Kidney (tissue), 14 donors: ENCODE results near the gene FAM53A. TPM values are rescaled to one million over a fixed set of nuclear protein-coding genes. Genes with fewer than 3 reads are reported as not detected.

ENCODE experiments used
- DNase-seq, 5 donors: peaks; one replicate each; pipeline ENCODE4 v3.0.0-alpha.2; 2013 to 2020
- FAIRE-seq: peaks from 2 replicates; lab custom pipeline; 2012; peaks lifted over from hg19 to GRCh38; lab: Jason Lieb, UNC
- H3K27ac ChIP-seq, 2 donors: one replicate each; pipeline ENCODE4 v1.7.0; 2013; ENCODE audit warnings: low read depth in 2 of 2, low read length in 2 of 2, inconsistent platforms in 1 of 2
- H3K27me3 ChIP-seq: one replicate; pipeline ENCODE4 v1.7.1; 2013; ENCODE audit warnings: low read length, inconsistent platforms; ENCODE audit not compliant: control insufficient read depth, insufficient read depth
- H3K36me3 ChIP-seq, 3 donors: one replicate each; pipeline versions ENCODE4 v1.7.0 to v1.7.1; 2013; ENCODE audit warnings: low read length in 3 of 3, control low read depth in 1 of 3, inconsistent platforms in 1 of 3; ENCODE audit not compliant: insufficient read depth in 3 of 3, control insufficient read depth in 2 of 3
- H3K4me1 ChIP-seq, 3 donors: one replicate each; pipeline versions ENCODE4 v1.7.0 to v1.7.1; 2013; ENCODE audit warnings: low read length in 3 of 3, inconsistent platforms in 1 of 3, low read depth in 1 of 3; ENCODE audit not compliant: control insufficient read depth in 2 of 3, insufficient read depth in 2 of 3
- H3K4me3 ChIP-seq, 3 donors: one replicate each; pipeline versions ENCODE4 v1.7.0 to v1.8.1; 2013; ENCODE audit warnings: low read length in 3 of 3, control low read depth in 1 of 3, inconsistent platforms in 1 of 3
- H3K9ac ChIP-seq, 3 donors: one replicate each; pipeline versions ENCODE4 v1.7.0 to v1.7.1; 2013; ENCODE audit warnings: low read length in 3 of 3, control low read depth in 1 of 3, inconsistent platforms in 1 of 3
- H3K9me3 ChIP-seq, 3 donors: one replicate each; pipeline versions ENCODE4 v1.7.0 to v1.7.1; 2013; ENCODE audit warnings: low read length in 3 of 3, control low read depth in 1 of 3, inconsistent platforms in 1 of 3; ENCODE audit not compliant: control insufficient read depth in 2 of 3, insufficient read depth in 1 of 3
- intact Hi-C: fragments of 100-400 bp; cut with DNase I; formaldehyde crosslinking; loops from one replicate; pipeline ENCODE4 v1.11.1; 2022
- polyA plus RNA-seq: library from polyadenylated mRNA; stranded (reverse); fragments of 350-450 nt; fragmentation: Illumina TruSeq; extraction: RNeasy Lipid Tissue Mini Kit (QIAGEN cat#74804); gene quantifications from one replicate; pipeline ENCODE4 v1.2.3, GENCODE V29; 2014; ENCODE audit warnings: low read depth, low replicate concordance; ENCODE audit not compliant: insufficient read depth
- total RNA-seq: library from RNA; stranded (reverse); fragmentation: NEBNext Ultra II Directional; extraction: Animal tissue kit (Norgen Biotek cat#: 25700); gene quantifications from one replicate; pipeline ENCODE4 v1.2.1, GENCODE V29; 2021
- TF ChIP-seq, protein P1 (sequence below): IDR thresholded peaks from 3 replicates; pipeline ENCODE4 v1.5.1; 2012; ENCODE audit warnings: mild to moderate bottlenecking, moderate library complexity, borderline replicate concordance; ENCODE audit not compliant: insufficient read depth; ENCODE audit errors: extremely low read depth
- donor health status: control.
- donor health status: control.
- donor health status: control.
- donor health status: control.
- donor health status: control.
- donor health status: DM: yes; HTN: yes; CAD: no.
- donor health status: Normal renal cell carcinoma (clear cell type).

FAM53A gene
- total and polyA plus RNA-seq, 2 donors from 2014 or later, result 1.2 to 2.9 TPM

DNA sequence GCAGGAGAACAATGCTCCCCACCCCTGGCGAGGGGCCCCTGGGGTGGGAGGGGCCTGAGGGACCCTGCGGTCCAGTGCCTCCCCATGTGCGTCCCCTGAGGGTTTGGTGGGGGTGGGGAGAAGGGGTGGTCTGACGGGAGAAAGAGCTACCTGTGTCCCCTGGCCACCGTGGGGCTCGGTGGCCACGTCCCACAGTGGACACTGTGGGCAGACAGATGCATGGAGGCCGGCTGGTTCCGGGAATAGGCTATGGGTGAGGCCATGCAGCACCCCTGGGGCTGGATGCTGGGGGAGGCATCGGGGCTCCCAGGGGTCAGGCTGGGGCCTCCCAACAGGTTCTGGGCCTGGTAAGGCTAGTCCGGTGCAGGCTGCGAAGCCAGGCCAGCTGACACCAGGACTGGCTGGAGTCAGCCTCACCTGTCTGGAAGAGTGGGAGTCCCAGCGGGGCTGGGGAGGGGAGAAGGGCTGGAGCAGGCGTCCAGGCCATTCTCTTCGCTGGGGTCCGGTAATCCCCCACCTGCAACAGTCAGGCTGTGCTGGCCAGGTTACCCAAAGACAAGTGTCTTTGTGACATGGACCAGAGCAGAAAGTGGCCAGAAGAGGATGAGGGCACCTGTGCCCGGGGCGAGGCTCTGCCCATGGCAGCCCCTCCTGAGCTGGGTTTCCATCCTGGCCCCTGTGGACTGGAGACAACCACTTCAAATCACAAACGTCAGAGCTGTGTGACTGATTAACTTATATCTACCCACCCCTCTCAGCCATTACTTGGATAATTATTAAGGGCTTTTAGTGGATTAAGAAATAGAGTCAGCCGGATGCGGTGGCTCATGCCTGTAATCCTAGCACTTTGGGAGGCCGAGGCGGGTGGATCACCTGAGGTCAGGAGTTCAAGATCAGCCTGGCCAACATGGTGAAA is 1.4 kb upstream of the FAM53A start:
- Histone ChIP-seq H3K4me1 (peaks cover 3 to 8% (median 4%) of the 10 kb centered on the region in 3 donors), H3K27me3 (no peaks in the 10 kb centered on the region), H3K27ac (peak overlapping the region; percentile 77), H3K9me3 (no peaks in the 10 kb centered on the region), H3K9ac (no peak overlapping the region), H3K4me3 (peak overlapping the region in 1 of 3 donors; percentile 18), H3K36me3 (peaks cover 0 to 1% (median under 1%) of the 10 kb centered on the region in 3 donors)
- FAIRE-seq, result no peak
- TF ChIP-seq, protein P1, sequence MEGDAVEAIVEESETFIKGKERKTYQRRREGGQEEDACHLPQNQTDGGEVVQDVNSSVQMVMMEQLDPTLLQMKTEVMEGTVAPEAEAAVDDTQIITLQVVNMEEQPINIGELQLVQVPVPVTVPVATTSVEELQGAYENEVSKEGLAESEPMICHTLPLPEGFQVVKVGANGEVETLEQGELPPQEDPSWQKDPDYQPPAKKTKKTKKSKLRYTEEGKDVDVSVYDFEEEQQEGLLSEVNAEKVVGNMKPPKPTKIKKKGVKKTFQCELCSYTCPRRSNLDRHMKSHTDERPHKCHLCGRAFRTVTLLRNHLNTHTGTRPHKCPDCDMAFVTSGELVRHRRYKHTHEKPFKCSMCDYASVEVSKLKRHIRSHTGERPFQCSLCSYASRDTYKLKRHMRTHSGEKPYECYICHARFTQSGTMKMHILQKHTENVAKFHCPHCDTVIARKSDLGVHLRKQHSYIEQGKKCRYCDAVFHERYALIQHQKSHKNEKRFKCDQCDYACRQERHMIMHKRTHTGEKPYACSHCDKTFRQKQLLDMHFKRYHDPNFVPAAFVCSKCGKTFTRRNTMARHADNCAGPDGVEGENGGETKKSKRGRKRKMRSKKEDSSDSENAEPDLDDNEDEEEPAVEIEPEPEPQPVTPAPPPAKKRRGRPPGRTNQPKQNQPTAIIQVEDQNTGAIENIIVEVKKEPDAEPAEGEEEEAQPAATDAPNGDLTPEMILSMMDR, result no peak
- peak in 4 of 5 donors; percentile 42 to 82 (median 79) for DNase-seq
- intact Hi-C loops, result no loop called here

DNA sequence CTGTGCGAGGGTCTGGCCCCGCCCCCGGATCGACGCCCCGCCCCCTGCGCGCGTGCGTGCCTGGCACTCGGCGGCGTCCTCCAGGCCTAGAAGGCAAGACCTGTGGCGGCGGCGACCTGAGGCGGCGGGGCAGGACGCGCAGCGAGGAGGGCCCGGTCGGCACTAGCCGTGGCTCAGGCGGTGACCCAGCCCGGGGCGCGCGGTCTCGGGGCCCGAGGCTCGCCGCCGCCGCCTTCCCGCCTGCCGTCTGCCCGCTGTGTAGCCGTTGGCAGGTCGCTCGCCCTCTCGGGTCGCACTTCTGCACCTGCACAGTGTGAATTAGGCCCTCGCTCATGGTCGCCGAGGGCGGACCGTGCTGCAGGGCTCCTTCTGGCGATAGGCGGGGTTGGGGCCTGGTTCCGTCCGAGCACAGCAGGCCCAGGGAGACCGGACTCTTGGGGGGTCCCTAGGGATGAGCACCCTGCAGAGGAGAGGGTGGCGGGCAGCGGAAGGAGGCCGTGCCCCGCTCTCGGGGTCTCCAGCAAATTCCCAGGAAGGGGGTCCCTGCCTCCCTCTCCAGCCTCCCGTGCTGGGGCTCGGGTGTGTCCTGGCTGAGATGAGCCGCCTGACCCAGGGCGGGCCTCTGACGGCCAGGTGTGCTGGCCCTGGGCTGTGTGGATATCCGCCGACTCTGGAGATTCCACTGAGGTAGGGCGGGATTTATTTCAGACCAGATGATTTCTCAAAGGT is 557 bp upstream of the FAM53A start:
- no peak overlapping the region for H3K9ac ChIP-seq
- no peaks in the 10 kb centered on the region for H3K36me3 ChIP-seq
- peaks cover 3 to 8% (median 4%) of the 10 kb centered on the region in 3 donors for H3K4me1 ChIP-seq
- intact Hi-C loops, result no loop called here
- FAIRE-seq, result no peak
- DNase-seq, result peak in 3 of 5 donors; percentile 26 to 96 (median 83)
- peak overlapping the region; percentile 20 to 77 for H3K27ac ChIP-seq
- H3K27me3 ChIP-seq, result no peaks in the 10 kb centered on the region
- TF ChIP-seq, protein P1, result no peak
- H3K4me3 ChIP-seq, result peak overlapping the region in 2 of 3 donors; percentile 11 to 50
- no peaks in the 10 kb centered on the region for H3K9me3 ChIP-seq

DNA sequence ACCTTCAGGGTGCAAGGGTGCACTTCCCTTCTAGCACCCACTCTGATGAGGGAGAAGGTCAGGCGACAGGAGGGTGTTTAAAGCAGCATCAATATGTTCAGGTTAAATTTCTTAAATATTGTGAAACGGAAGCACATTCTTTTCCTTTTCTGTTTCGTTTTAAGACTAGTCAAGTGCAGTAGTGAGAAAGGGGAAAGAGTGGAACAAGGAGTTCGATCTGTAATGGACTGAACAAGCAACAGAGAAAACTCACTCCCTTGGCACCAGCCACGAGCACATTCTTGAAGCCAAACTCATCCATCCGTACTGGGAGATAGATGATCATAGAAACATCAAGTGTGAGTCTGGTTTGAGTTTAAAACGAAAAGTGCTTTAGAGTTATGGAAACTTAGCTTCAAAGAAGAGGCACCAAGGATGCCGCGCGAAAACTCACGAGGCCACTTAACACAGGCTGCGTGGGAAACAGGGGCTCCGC is 815 bp downstream of the FAM53A start:
- peak overlapping the region in 1 of 2 donors; percentile 47 for H3K27ac ChIP-seq
- no peak for FAIRE-seq
- peak overlapping the region in 1 of 3 donors; percentile 32 for H3K9ac ChIP-seq

More for the DNA sequence above, 815 bp downstream of the FAM53A start:
- TF ChIP-seq, protein P1, result no peak
- no peaks in the 10 kb centered on the region for H3K27me3 ChIP-seq
- peak in 2 of 5 donors; percentile 39 to 46 for DNase-seq
- H3K4me1 ChIP-seq, result peaks cover 3 to 8% (median 4%) of the 10 kb centered on the region in 3 donors
- no peaks in the 10 kb centered on the region for H3K9me3 ChIP-seq
- peak overlapping the region; percentile 47 to 59 (median 57) for H3K4me3 ChIP-seq
- no peaks in the 10 kb centered on the region for H3K36me3 ChIP-seq
- intact Hi-C loops, result no loop called here
